T-helper 2 cell treated with Interferon-gamma antibody and Interleukin-4, amounts not matched to agents 100 ng/mL and 5 ng/mL, for 36 hours (primary cell): ENCODE measurements around the gene TCP1. TPM values are rescaled to one million over a fixed set of nuclear protein-coding genes. Genes with fewer than 3 reads are reported as not detected.
"Not testable (repeated sequence)": the region's sequence is repeated elsewhere in the genome, so short reads cannot be mapped to it uniquely, and the experiment has no call there.

Source experiments
- intact Hi-C: fragments of 100-400 bp; cut with micrococcal nuclease; formaldehyde crosslinking; loops from one replicate; pipeline ENCODE4 v1.15.1; 2023
- total RNA-seq: library from RNA; stranded (reverse); gene quantifications from 2 replicates; pipeline ENCODE4 v1.2.3, GENCODE V29; 2022

The TCP1 gene
- total RNA-seq, 1 donor from 2014 or later, result 290 TPM

DNA sequence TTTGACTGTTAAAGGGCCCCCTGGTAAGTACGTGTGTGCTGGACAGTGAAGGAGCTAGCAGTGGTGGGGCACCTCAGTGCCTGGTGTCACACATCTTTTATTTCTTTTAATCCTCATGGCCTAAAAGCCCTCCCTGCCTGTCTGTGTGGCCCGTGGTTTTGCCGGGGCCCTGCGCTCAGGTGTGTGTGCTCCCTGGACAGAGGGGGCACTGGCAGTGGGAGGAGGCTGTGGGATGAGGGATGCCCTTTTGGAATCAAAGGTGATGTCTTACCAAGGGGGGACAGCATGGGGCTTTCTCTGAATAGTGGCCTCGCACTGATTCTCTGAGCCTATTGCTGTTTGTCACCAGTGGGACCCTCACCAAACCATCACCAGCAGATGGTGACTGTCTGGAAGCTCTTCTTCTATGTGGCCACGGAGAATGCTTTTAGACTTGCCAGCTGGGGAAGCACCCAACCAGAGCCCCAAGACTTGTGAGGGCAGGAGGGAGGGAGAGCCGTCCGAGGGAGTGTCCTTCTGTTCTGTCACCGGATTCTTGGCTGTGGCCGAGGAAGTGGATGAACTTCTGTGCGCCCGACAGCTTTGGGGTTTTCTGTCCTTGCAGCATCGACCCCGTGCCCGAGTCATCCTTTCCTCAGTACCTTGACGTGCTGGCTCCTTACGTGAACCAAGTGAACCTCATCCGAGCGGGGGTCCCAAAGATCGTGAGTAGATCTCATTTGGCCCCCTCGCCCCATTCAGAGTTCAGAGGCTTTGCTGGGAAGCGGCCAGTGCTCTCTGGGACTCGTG lies 28.7 kb upstream of the TCP1 start:
- intact Hi-C loops, result no loop called here

DNA sequence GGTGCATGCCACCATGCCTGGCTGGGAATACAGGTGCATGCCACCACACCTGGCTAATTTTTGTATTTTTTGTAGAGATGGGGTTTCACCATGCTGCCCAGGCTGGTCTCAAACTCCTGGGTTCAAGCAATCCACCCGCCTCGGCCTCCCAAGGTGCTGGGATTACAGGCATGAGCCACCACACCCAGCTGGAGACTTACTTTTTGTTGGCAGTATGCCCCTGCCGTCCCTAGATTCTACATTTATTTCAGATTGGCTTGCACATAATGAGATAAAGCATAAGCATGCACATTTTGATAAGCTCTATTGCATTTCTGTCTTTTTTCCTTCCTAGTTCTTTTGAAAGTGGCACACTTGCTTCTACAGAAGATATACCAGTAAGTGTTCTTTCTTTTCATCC lies 27.4 kb upstream of the TCP1 start:
- intact Hi-C loops, result not testable (repeated sequence)

DNA sequence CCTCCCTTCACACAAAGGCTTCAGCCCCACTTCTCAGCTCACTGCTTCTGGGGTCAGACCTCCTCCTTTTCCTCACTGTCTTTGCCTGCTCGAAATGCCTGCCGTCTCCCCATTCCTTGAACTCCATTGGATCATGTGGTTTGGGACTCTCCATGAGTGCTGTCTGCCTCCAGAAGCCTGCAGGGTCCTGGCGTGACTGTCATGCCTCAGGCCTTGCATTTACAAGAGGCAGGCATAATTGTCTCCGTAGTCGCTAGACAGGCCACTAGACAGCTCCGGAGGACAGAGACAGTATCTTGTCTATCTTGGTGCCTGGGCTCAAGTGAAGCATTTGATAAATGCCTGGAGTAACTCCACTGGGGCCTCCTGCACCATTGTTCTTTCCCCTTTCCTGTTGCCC lies 26.0 kb upstream of the TCP1 start:
- intact Hi-C loops, result no loop called here

DNA sequence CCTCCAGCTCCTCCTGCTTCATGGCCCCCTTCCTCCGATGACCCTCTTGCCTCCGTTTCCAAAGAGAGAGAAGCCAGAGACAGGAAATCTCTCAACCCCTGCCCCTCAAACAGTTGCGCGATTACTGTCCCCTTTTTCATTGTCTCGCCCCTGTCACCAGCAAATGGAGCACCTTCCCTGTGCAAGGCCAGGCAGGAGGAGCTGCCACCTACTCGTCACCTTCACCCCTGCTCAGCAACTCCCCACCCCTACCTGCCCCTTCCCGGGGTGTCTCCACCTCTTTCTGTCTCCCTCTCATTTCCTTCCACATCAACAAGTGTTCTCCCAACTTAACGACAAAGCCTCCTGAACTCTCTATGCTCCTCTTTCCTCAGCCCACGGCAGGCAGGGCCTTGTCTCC lies 24.4 kb upstream of the TCP1 start:
- intact Hi-C loops, result no loop called here

DNA sequence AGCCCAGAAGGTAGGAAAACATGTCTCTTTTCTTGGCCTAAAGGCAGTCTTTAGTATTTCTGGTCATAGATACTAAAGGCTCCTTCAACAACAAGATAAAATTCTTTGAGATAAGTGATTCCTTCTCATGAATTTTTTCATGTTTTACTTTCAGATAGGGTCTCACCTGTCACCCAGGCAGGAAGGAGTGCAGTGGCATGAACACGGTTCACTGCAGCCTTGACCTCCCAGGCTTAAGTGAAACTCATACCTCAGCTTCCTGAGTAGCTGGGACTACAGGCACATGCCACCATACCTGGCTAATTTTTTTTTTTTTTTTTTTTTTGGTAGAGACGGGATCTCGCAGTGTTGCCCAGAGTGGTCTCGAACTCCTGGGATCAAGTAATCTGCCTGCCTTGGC lies 19.7 kb upstream of the TCP1 start:
- intact Hi-C loops, result no loop called here

DNA sequence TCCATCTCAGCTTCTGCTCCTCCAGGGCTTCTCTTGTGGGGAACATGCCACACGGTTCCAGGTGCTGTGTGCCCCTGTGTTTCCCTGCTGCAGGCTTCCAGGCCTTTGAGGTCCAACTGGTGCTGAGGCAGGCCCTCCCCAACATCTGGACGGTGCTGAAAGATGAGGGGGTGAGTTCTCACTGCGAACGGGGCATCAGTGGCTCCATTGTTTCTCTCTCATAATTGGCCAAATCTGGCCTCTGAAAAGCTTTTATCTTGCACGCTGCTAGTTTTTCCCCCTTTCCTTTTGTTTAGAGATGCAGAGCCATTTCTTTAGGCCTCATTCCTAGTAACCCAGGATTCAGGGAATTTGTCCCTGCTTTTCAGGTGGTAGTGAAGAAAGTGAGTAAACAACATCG lies 19.2 kb upstream of the TCP1 start:
- intact Hi-C loops, result no loop called here

DNA sequence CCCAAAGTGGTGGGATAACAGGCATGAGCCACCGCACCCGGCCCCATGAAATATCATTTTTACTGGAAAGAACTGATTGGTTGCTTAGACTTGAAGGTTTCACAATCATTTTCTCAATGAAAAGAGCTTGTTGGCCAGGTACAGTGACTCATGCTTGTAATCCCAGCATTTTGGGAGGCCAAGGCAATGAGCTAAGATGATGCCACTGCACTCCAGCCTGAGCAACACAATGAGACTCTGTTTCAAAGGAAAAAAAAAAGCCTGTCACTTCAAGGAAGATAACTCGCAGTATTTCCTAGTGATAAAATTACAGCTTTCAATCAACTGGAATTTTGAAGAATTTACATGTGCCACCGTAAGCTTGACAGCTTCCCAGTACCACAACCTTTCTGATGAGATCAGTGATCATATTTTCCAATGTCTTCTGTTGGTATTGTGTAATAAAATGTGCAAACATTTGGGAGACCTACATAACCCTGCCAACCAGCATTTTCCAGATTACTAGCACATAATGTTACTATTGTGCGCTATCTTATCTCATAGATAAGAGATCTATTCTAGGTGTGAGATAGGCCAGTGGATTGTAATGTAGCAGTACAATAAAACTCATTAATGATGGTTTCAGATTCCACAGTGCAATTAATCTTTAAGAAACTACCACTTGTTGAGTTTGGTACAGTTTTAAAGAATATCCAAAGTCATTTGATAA lies 17.9 kb upstream of the TCP1 start:
- intact Hi-C loops, result no loop called here

DNA sequence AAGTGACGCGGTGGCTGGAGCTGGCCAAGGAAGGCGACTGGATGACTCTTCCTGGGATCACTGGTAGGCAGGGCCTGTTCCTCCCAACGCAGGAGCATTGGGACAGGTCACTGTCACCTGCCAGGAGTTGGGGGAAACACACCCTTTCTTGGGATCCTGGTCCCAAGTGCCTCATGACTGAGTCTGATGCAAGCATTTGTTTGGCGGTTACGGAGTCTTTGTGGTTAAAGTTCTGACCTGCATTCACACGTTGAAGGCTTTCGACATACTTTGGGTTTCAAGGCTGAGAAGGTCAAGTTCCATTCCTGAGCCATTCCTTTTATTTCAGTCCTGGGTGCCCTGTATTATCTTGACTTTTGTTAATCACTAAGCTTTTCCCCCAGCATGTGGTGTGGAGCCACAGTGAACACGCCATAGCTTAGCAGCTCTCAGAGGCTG lies 16.6 kb upstream of the TCP1 start:
- intact Hi-C loops, result no loop called here

DNA sequence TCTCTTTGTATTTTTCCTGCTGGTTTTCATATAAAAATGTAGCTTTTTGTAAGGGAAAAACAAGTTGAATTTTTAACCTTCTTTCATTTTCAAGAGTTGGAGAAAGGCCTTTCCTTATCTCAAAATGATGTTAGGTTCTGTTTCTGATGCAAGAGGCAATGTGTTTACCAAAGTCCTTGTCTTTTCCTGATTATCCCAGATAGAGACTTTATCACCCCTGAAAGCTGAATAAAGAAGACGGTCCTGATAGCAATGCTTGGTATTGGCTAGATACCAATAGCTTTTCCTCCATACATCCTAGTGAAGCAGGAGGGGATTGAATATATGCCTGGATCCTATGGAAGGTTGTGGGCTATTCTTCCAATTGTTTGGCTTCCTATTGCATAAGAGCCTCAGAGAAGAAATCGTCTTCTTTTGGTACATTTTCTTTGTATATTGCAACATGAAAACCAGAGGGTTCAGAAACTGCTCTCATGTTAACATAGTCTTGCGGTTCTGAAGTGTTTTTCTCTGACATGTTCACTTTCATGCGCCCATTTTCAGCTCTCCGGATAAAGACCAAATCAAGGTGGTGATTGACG lies 16.1 kb upstream of the TCP1 start:
- intact Hi-C loops, result no loop called here

DNA sequence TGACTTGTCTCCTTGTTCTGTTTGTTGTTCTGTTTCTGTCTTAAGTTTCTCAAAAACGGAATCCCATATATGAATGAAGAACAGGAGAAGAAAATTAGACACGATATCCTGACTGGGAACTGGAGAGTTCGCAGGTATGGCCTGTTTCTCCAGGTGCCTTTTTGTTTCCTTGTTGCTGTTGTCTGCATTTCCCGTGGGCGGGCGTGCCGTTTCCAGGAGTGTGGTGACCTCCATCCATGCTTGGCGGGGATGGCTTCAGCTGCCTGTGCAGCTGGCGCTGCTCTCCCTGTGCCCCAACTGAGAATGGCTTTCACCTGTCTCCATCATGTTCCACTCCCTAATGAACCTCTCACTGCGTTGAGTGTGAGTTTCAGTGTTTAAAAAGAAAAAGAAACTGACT lies 15.1 kb upstream of the TCP1 start:
- intact Hi-C loops, result no loop called here

DNA sequence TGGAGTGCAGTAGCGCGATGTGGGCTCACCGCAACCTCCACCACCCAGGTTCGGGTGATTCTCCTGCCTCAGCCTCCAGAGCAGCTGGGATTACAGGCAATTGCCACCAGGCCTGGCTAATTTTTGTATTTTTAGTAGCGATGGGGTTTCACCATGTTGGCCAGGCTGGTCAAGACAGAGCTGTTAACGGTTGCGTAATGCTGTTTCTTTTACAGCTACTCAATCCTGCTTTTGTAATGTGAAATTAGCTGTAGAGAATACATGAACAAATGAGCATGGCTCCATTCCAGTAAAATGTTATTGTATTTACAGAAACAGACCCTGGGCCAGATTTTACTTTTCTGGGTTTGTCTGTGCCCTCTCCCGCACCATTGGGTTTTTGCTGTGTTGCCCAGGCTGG lies 12.5 kb upstream of the TCP1 start:
- intact Hi-C loops, result no loop called here

DNA sequence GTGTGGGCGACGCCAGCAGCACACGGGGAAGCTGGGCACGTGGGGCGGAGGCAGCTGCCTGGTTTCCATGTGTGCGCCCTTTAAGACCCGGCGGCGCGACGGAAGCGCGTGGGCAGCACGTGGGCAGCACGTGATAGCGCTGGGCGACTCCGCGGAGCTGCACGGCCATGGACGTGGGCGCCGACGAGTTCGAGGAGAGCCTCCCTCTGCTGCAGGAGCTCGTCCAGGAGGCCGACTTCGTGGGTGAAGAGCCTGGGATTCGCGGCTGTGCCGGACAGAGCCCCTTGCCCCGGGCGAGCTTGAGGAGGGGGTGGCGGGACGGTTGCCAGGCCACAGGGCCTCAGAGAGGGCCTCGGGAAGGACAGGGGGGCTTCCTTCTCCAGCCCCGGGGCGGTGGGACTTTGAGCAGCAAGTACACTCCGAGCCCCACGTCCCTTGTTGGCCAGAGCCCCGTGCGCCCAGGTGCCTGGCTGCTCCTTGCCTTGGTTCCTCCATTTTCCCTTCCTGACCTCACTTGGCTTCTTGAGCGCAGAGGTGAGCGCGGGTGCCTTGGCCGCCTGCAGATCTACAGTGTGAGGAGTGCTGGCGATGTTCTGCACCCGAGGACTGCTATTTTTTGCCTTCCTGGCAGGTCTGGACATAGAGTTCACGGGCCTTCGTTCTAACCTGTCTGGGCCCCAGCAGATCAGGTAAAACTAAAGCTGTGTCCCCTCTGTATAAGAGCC lies 10.9 kb upstream of the TCP1 start, which contains the start of gene PNLDC1:
TSS of gene PNLDC1 (plus strand) at position 136 of the 725 bp plus-strand sequence. CDS start at position 168, 32 bp downstream.
- intact Hi-C loops, result no loop called here

DNA sequence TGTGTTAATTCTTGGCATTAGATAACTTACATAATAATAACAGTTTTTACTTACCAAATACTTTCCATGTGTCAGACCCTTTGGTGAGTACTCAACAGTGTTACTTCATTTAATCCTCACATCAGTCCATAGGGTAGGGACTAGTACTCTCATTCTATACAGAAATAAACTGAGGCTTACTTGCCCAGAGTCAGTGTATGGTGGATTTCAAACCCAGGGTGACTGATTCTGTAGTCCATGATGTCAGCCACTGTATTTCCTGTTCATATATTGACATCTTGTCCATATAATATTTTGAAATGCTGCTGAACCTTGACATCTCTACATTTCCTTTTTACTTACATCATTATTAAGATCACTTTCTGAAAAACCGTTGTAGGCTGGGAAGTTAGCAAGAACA lies 8.2 kb upstream of the TCP1 start:
- intact Hi-C loops, result no loop called here

DNA sequence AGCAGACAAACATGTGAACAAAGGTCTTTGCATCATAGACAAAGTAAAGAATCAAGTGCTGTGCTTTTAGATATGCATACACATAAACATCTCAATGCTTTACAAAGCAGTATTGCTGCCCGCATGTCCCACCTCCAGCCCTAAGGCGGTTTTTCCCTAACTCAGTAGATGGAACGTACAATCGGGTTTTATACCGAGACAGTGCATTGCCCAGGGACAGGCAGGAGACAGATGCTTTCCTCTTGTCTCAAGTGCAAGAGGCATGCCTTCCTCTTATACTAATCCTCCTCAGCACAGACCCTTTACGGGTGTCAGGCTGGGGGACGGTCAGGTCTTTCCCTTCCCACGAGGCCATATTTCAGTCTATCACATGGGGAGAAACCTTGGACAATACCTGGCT lies 5.6 kb upstream of the TCP1 start:
- intact Hi-C loops, result not testable (repeated sequence)

DNA sequence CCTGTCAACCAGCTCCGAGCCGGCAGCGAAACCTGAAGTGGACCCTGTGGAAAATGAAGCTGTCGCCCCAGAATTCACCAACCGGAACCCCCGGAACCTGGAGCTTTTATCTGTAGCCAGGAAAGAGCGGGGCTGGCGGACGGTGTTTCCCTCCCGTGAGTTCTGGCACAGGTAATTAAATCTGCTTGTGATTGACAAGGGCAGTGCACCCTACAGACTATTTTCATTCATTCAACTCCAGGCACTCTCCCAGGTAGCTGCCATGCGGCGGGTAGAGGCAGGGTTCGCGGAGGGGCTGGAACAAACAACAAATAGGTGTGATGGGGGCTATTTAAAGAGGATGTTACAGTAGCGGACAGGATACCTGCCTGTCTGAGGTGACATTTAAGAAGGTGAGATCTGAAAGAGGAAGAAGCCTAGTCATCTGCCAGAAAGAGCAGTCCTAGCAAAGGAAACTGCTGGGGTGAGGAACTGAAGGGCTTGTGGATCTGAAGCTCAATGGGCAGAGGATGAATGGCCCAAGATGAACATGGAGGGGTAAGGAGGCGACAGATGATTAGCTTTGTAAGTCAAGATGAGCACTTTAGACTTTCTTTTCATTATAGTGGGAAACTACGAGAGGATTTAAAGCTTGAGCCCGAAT lies 1.7 kb upstream of the TCP1 start:
- intact Hi-C loops, result loop anchor here (1.0 to 2.0 kb wide), 2 partner anchors 62 to 177 kb away; no protein-coding TSS in a partner anchor

DNA sequence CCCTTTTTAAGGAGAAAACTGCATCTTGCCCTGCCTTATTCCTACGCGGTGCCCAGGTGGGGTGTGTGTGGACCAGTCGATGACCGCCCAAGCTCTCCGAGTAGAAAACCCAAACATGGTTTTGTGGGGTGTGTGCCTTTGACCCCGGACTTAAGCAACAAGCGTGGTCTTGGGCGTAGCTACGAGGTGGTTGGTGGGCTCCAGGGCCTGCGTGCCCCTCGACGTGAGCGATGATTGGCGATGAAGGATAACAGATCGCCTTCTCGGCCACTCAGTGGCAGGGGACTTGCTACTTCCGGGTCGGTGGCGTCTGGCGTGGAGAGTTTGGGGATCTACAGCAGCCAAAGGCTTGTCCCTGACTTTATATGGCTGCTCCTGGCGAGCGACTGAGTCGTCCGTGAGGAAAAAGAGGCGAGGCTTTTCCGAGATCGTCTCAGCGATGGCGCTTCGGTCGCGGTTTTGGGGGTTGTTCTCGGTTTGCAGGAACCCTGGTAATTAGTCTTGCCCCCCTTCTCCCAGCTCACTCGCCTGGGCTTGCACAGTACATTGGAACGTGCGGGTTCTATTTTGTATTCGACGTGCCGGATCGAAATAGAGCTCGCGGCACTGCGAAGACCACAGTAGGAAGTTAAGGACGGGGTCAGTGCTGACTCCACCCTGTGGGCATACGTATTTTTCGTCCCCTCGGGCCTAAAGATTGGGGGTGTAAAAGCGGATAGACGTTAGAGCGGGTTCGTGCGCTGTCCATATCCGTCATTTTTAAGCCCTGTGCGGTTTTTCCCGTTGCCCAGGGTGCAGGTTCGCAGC lies 950 bp upstream of the TCP1 start, which contains the start of gene MRPL18:
TSS of gene MRPL18 (plus strand) at position 319 of the 807 bp plus-strand sequence. CDS start at position 440, 121 bp downstream.
- intact Hi-C loops, result loop anchor here (1.0 to 2.0 kb wide), 2 partner anchors 62 to 178 kb away; no protein-coding TSS in a partner anchor

DNA sequence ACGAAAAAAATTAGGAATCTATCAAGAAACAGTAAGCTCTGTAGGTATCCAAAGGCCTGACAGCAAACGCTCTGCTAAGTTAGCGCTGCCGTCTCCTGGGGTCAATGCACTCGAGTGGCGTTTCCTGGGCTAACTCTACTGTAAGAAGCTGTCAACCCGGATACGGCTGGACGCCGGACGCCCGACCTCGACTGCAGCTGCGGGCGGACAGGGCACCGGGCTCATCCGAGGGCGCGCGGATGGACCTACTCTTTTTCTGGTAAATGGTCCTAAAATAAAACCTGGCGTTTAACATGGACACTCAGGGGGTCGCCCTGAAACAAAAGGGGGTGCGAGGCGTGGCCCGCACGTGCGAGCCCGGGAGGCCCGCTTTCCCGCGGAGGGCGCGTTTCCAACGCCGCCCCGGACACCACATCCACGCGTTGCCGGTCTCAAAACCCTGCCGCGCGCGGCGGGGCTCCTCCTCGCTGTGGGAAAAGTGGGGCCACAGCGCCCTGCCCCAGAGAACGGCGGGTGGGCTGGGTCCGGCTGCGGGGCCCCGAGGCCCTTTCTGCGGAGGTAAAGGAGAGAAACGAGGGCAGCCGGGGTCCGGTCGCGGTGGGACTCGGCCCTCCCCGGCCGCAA lies 537 bp downstream of the TCP1 start:
- intact Hi-C loops, result loop anchor here (1.0 to 5.0 kb wide), 8 partner anchors 27 to 1483 kb away; partner anchors contain the start of genes ACAT2, AGPAT4, SOD2 and SYTL3

DNA sequence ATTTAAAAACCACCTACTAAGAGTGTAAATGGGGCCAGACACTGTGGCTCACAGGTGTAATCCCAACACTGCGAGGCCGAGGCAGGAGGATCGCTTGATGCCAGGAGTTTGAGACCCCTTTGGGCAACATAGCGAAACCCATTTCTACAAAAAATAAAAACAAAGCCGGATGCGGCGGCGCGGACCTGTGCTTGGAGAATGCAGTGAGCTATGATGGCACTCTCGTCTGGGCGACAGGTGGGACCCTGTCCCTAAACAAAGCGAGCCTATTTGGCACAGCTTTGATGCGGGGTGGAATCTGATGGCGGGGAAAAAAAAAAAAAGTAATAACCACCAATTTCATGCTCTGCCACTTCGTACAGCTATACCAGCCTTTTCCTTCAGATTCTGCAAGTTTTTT lies 1.1 kb downstream of the TCP1 start:
- intact Hi-C loops, result loop anchor here (5.0 kb wide), 3 partner anchors 314 to 1484 kb away; partner anchors contain the start of genes AGPAT4 and SYTL3

DNA sequence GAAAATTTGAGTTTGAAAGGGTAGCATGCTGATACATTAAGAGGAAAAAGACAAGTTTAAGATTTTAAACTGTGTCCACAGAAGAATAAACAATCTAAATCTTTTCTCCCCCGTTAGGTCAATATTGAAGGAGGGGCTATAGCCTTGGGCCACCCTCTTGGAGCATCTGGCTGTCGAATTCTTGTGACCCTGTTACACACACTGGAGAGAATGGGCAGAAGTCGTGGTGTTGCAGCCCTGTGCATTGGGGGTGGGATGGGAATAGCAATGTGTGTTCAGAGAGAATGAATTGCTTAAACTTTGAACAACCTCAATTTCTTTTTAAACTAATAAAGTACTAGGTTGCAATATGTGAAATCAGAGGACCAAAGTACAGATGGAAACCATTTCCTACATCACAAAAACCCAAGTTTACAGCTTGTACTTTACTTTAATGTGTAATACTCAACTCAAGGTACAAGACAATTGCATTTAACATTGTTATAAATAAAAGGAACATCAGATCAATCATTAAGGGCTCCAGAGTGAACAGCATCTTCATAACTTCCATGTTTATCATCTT lies 10.8 kb downstream of the TCP1 start:
- intact Hi-C loops, result no loop called here
